Choroid plexus epithelial cell (primary cell): ENCODE results near the gene NOP9.

Experiments used
- DNase-seq: peaks from one replicate; pipeline ENCODE4 v3.0.0-alpha.2; 2010; ENCODE audit warnings: low read depth
- H3K4me3 ChIP-seq: 2 replicates; pipeline ENCODE4 v1.5.1; 2011; ENCODE audit warnings: low read depth, mild to moderate bottlenecking, control low read depth, low read length, moderate library complexity
- CTCF ChIP-seq: conservative IDR thresholded peaks from 2 replicates; pipeline ENCODE4 v1.5.1; 2011; ENCODE audit warnings: low read depth, mild to moderate bottlenecking, control low read depth, inconsistent platforms, low read length, moderate library complexity

The NOP9 gene

GRCh38 chr14:24298892-24299254, 777 bp upstream of the NOP9 start:
- peak; percentile 46 for DNase-seq
- no peak for TF ChIP-seq CTCF

GRCh38 chr14:24300326-24300980, 803 bp downstream of the NOP9 start:
- no peak for TF ChIP-seq CTCF
- DNase-seq, result no peak
- peak overlapping the region; percentile 92 for H3K4me3 ChIP-seq

More at GRCh38 chr14:24298892-24299254, 777 bp upstream of the NOP9 start:
- H3K4me3 ChIP-seq, result peak overlapping the region; percentile 92

GRCh38 chr14:24304019-24304387, 4.4 kb downstream of the NOP9 start:
- no peak overlapping the region for H3K4me3 ChIP-seq
- no peak for DNase-seq
- TF ChIP-seq CTCF, result no peak

GRCh38 chr14:24307156-24307574, 7.5 kb downstream of the NOP9 start:
- DNase-seq, result no peak
- no peak for TF ChIP-seq CTCF
- no peak overlapping the region for H3K4me3 ChIP-seq

- peak; percentile 96 for TF ChIP-seq CTCF
These were observed 8.1 kb downstream of the NOP9 start, which contains the start of gene CIDEB for GRCh38 chr14:24307575-24308341. Gene CIDEB, minus strand, starts transcription at chr14:24307977. Its CDS starts 119 bp downstream, at chr14:24307858.

GRCh38 chr14:24308342-24309124, 8.9 kb downstream of the NOP9 start:
- no peak for DNase-seq
- no peak overlapping the region for H3K4me3 ChIP-seq
- TF ChIP-seq CTCF, result no peak

More at GRCh38 chr14:24307575-24308341, 8.1 kb downstream of the NOP9 start, which contains the start of gene CIDEB:
- H3K4me3 ChIP-seq, result no peak within 1 kb of the TSS
- DNase-seq, result peak; percentile 66
